Measurements from ENCODE around the gene GSTA5. TPM values are rescaled to one million over a fixed set of nuclear protein-coding genes. Genes with fewer than 3 reads are reported as not detected.
"Not testable (repeated sequence)": the region's sequence is repeated elsewhere in the genome, so short reads cannot be mapped to it uniquely, and the experiment has no call there.

Gene GSTA5
- total RNA-seq, 2 donors from 2014 or later: not detected

DNA sequence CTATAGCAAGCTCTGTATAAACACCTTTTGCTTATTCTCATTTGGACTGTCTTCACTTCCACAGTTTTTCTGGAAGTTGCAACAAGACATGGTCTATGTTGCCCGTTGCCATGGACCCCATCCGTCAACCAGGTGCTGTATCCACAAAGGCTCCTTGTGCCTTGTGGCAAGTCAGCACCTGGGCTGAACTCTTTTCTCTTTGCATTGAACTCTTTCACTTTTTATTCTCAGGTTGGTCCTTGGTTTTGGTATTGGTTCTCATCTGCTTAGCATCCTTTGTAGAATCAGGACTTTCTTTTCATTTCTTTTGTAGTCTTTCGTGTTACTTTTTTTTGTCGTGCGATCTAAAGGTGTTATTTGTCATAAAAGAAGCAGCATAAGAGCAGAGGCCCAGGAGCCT, 32.0 kb downstream of the GSTA5 start:
- Histone ChIP-seq H3K27me3 (no peaks in the 10 kb centered on the region), H3K36me3 (no peaks in the 10 kb centered on the region), H3K4me1 (no peaks in the 10 kb centered on the region), H3K4me3 (no peak overlapping the region), H3K27ac (no peak overlapping the region), H3K9ac (ENCODE audit: low read depth in 2 of 2, low read length in 2 of 2) (no peak overlapping the region), H3K9me3 (no peaks in the 10 kb centered on the region)
- intact Hi-C loops (cut with DNase I): no loop called here
- no peak for DNase-seq
- TF ChIP-seq, protein P1, sequence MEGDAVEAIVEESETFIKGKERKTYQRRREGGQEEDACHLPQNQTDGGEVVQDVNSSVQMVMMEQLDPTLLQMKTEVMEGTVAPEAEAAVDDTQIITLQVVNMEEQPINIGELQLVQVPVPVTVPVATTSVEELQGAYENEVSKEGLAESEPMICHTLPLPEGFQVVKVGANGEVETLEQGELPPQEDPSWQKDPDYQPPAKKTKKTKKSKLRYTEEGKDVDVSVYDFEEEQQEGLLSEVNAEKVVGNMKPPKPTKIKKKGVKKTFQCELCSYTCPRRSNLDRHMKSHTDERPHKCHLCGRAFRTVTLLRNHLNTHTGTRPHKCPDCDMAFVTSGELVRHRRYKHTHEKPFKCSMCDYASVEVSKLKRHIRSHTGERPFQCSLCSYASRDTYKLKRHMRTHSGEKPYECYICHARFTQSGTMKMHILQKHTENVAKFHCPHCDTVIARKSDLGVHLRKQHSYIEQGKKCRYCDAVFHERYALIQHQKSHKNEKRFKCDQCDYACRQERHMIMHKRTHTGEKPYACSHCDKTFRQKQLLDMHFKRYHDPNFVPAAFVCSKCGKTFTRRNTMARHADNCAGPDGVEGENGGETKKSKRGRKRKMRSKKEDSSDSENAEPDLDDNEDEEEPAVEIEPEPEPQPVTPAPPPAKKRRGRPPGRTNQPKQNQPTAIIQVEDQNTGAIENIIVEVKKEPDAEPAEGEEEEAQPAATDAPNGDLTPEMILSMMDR (IDR thresholded peaks at IDR 0.05): no peak

DNA sequence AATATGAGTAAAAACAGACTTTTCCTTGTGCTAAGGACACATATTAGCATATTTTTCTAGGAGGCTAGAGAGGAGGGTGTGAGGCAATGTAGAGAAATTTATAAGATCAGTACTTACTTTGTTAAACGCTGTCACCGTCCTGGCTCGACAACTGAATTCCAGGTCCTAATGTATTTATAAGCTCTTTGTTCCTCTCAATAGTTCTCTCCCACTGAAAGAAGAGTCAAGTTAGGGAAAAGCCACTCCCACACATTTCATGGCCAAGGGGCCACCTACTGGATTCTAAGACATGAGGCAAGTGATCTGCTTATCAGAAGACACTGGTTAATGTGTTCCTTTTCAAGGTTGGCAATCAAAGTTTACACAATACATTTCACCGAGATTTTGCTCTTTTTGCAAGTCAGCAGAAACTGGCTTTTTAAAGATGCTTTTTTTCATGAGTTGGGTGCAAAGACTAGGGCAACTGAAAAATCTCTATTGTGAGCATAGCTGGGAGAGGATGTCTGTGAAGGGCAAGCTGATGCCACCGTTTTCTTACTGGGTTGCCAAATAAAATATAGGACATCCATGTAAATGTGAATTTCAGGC, 36.9 kb downstream of the GSTA5 start, which contains the start of gene GSTA1:
GSTA1 (minus strand) TSS at position 149 of the 588 bp plus-strand sequence. CDS start 4,549 bp downstream, outside the sequence.
- H3K4me1 ChIP-seq; H3K27ac ChIP-seq; H3K4me3 ChIP-seq; H3K27me3 ChIP-seq; intact Hi-C loops (cut with DNase I); H3K9ac ChIP-seq (ENCODE audit: low read depth in 2 of 2, low read length in 2 of 2); DNase-seq; H3K9me3 ChIP-seq; H3K36me3 ChIP-seq: not testable (repeated sequence)

DNA sequence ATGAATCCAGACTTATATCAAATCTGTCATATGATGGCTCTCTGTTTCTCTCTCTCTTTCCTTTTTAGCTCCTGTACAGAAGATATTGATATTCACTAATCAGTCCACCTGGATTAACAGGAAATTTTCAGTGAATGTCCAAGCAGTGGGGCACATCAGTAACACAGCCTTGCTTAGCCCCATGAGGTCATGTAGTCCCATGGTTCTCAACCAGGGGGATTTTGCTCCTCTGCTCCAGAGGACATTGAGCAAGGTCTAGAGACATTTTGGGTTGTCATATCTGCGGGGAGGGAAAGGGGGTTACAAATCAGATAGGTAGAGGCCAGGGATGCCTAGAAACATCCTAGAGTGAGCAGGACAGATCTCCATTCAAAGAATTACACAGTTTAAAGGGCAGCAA, 37.8 kb downstream of the GSTA5 start:
- Histone ChIP-seq H3K27me3 (no peaks in the 10 kb centered on the region), H3K9ac (ENCODE audit: low read depth in 2 of 2, low read length in 2 of 2) (no peak overlapping the region), H3K4me3 (no peak overlapping the region), H3K4me1 (no peaks in the 10 kb centered on the region), H3K27ac (no peak overlapping the region), H3K9me3 (no peaks in the 10 kb centered on the region), H3K36me3 (no peaks in the 10 kb centered on the region)
- DNase-seq: no peak
- TF ChIP-seq, protein P1 (IDR thresholded peaks at IDR 0.05): no peak
- intact Hi-C loops (cut with DNase I): no loop called here

DNA sequence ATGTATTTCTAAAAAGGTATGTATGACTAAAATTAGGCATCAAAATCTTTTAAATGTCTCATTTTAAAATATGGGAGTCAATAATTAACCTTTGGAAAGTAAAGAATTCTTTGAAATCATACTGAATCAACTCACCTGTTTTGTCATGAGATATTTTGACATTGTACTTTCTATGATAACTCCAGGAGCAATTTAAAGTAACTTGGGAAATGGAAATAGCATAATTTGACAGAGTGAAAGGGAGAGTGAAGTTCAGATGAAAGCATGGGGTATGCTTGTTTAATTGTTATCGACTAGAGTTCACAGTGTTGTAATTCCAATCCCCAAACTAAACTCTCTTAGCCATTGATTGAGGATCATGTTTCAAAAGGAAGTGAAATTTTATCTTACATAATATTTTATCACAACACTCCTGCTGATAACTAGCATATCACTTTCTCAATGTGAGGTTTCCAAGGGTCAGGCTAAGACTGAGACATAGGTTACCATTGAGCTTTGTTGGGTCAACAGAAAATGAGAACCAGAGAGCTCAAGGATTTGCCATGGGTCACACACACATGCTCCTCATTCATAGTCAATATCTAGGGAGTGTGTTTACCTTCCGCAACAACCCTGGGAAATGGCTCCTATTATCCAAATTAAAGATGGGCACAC, 39.3 kb downstream of the GSTA5 start:
- intact Hi-C loops (cut with DNase I): no loop called here
- Histone ChIP-seq H3K27ac (no peak overlapping the region), H3K9me3 (no peaks in the 10 kb centered on the region), H3K9ac (ENCODE audit: low read depth in 2 of 2, low read length in 2 of 2) (no peak overlapping the region), H3K36me3 (no peaks in the 10 kb centered on the region), H3K4me1 (no peaks in the 10 kb centered on the region), H3K4me3 (no peak overlapping the region), H3K27me3 (no peaks in the 10 kb centered on the region)
- TF ChIP-seq, protein P1 (IDR thresholded peaks at IDR 0.05): no peak
- DNase-seq: no peak

DNA sequence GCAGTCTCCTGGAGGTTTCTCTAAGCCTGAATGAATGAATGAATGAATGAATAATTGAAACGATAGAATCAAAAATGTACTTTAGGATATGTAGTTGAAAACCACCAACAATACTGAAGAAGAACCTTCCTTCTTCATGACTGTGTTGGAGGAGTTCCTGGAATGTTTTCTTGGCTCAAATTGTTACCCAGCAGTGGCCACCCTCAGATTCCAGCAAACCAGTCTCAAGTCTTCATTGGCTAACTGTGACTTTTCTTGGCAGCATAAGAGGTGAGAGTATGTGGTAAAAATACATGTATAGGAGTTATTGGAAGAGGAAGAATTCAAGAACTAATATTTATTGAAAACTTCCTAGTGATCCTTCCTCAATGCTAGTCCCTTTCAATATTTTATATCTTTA, 41.3 kb downstream of the GSTA5 start:
- H3K9me3 ChIP-seq; H3K27me3 ChIP-seq; H3K4me1 ChIP-seq; intact Hi-C loops (cut with DNase I); H3K27ac ChIP-seq; H3K9ac ChIP-seq (ENCODE audit: low read depth in 2 of 2, low read length in 2 of 2); H3K4me3 ChIP-seq; DNase-seq; H3K36me3 ChIP-seq: not testable (repeated sequence)

DNA sequence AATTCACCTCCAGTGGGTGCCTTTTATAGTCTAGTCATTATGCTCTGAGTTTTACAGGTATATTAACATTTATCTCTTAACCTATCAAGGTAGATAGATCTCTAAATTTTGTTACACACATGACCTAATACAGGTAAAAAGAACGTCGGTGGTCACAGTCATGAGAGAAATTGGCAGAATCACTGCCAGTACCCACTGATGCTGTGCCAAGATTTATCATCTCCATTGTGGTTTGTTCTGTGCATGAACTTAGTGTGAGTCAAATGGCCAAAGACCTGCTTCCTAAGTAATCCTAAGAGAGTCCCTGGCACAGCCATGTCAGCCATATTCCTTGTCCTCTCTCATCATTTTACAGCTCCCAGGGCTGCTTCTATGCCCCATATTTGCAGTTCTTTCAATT, 46.2 kb downstream of the GSTA5 start:
- DNase-seq; H3K4me1 ChIP-seq; H3K36me3 ChIP-seq; intact Hi-C loops (cut with DNase I); H3K27ac ChIP-seq; H3K9me3 ChIP-seq; H3K9ac ChIP-seq (ENCODE audit: low read depth in 2 of 2, low read length in 2 of 2); H3K4me3 ChIP-seq; H3K27me3 ChIP-seq: not testable (repeated sequence)

DNA sequence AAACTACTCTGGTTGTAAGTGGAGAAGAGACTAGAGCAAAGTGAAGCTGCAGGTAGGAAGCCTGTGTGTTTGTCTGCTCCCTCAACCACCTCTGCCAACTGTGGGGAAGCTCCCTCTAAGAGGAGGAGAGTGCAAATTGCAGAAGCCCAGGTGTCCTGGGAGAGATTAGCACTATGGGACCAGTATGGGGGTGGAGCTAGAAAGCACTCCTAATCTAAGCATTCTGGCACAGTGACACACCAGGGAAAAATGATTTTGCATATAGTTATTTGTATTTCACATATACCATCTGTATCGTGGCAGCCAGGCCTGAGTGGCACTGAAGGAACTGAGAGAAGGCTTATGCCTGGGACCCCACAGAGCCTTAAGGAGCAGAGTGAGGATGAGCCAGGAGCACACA, 49.8 kb downstream of the GSTA5 start:
- Histone ChIP-seq H3K9me3 (no peaks in the 10 kb centered on the region), H3K36me3 (no peaks in the 10 kb centered on the region), H3K27ac (no peak overlapping the region), H3K4me3 (no peak overlapping the region), H3K27me3 (no peaks in the 10 kb centered on the region), H3K9ac (ENCODE audit: low read depth in 2 of 2, low read length in 2 of 2) (no peak overlapping the region), H3K4me1 (no peaks in the 10 kb centered on the region)
- DNase-seq: no peak
- intact Hi-C loops (cut with DNase I): no loop called here
- TF ChIP-seq, protein P1 (IDR thresholded peaks at IDR 0.05): no peak

DNA sequence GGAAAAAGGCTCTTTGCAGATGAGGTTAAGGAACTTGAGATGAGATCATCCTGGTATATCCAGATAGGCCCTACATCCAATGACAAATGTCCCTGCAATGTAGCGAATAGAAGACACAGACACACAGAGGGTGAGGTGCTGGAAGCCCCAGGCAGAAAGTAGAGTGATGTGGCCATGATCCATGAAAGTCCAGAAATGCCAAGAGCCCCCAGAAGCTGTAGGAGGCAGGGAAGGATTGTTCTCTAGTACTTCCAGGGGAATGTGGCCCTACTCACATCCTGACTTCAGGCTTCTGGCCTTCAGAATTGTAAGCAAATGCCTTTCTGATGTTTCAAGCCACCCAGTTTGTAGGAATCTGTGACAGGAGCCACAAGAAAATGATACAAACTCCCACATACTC, 51.0 kb downstream of the GSTA5 start:
- H3K27ac ChIP-seq; intact Hi-C loops (cut with DNase I); H3K9me3 ChIP-seq: not testable (repeated sequence)

More for the DNA sequence above, 51.0 kb downstream of the GSTA5 start:
- not testable (repeated sequence) for H3K36me3 ChIP-seq; H3K27me3 ChIP-seq; DNase-seq; H3K9ac ChIP-seq (ENCODE audit: low read depth in 2 of 2, low read length in 2 of 2); H3K4me1 ChIP-seq; H3K4me3 ChIP-seq
